Endothelial cell of hepatic sinusoid (primary cell): ENCODE data around the gene MAST2.
"Not testable (repeated sequence)": the region's sequence is repeated elsewhere in the genome, so short reads cannot be mapped to it uniquely, and the experiment has no call there.

Source experiments
- in situ Hi-C: cut with HindIII; loops from 2 replicates; pipeline ENCODE4 v1.10.0; 2017; ENCODE audit warnings: low sequenced_read_pairs

The MAST2 gene

GRCh38 chr1:45891087-45891486 lies 87.7 kb downstream of the MAST2 start:
- in situ Hi-C loops: no loop called here

GRCh38 chr1:45892068-45892785 lies 88.8 kb downstream of the MAST2 start:
- in situ Hi-C loops: no loop called here

GRCh38 chr1:45894331-45894730 lies 90.9 kb downstream of the MAST2 start:
- in situ Hi-C loops: no loop called here

- in situ Hi-C loops: no loop called here
These were observed 91.5 kb downstream of the MAST2 start for GRCh38 chr1:45894921-45895320.

GRCh38 chr1:45895406-45895805 lies 92.0 kb downstream of the MAST2 start:
- in situ Hi-C loops: no loop called here

GRCh38 chr1:45906883-45907282 lies 103.5 kb downstream of the MAST2 start:
- in situ Hi-C loops: no loop called here

- in situ Hi-C loops: no loop called here
These were observed 105.3 kb downstream of the MAST2 start for GRCh38 chr1:45908611-45909140.

- in situ Hi-C loops: no loop called here
These were observed 108.2 kb downstream of the MAST2 start for GRCh38 chr1:45911634-45912033.

GRCh38 chr1:45913183-45913683 lies 109.8 kb downstream of the MAST2 start:
- in situ Hi-C loops: no loop called here

GRCh38 chr1:45913731-45914501 lies 110.5 kb downstream of the MAST2 start:
- in situ Hi-C loops: no loop called here

GRCh38 chr1:45914836-45915235 lies 111.4 kb downstream of the MAST2 start:
- in situ Hi-C loops: no loop called here

GRCh38 chr1:45922374-45922773 lies 119.0 kb downstream of the MAST2 start:
- in situ Hi-C loops: no loop called here

GRCh38 chr1:45922813-45923212 lies 119.4 kb downstream of the MAST2 start:
- in situ Hi-C loops: no loop called here

GRCh38 chr1:45923343-45923742 lies 119.9 kb downstream of the MAST2 start:
- in situ Hi-C loops: no loop called here

- in situ Hi-C loops: no loop called here
These were observed 121.3 kb downstream of the MAST2 start for GRCh38 chr1:45924736-45925135.

- in situ Hi-C loops: no loop called here
These were observed 122.4 kb downstream of the MAST2 start for GRCh38 chr1:45925728-45926287.

- in situ Hi-C loops: no loop called here
These were observed 122.9 kb downstream of the MAST2 start for GRCh38 chr1:45926330-45926729.

GRCh38 chr1:45927231-45927915 lies 124.0 kb downstream of the MAST2 start:
- in situ Hi-C loops: not testable (repeated sequence)

- in situ Hi-C loops: no loop called here
These were observed 125.2 kb downstream of the MAST2 start for GRCh38 chr1:45928486-45929205.

- in situ Hi-C loops: no loop called here
These were observed 125.9 kb downstream of the MAST2 start for GRCh38 chr1:45929257-45929687.
